Medulla oblongata (tissue), 1 donor: Measurements from ENCODE around the gene TCIRG1.
A peak's percentile ranks its signal among the peaks of the same experiment; 100 is the strongest.
"Not testable (repeated sequence)": the region's sequence is repeated elsewhere in the genome, so short reads cannot be mapped to it uniquely, and the experiment has no call there.

Experiments used
- DNase-seq: peaks from one replicate; pipeline ENCODE4 v3.0.0-alpha.2; 2015; ENCODE audit errors: extremely low spot score

TCIRG1 gene

DNA sequence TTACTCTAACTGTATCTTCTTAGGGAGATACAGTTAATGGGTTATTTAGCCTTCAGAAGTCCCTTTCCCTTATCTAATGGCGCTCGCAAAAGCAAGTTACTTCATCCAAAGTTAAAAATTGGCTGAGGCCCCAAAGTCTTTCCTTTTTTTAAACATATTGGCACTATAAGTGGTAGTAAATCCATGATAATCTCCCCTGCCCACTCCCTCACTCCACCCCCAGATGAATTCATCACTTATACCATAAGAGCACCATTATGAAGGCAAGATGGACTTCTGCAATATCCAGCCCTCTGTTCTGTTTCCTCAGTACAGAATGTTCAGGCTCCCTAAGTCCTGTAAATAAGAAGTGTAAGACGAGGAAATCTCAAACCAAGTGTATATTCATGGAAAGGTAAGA is 44.7 kb downstream of the TCIRG1 start:
- no peak for DNase-seq

DNA sequence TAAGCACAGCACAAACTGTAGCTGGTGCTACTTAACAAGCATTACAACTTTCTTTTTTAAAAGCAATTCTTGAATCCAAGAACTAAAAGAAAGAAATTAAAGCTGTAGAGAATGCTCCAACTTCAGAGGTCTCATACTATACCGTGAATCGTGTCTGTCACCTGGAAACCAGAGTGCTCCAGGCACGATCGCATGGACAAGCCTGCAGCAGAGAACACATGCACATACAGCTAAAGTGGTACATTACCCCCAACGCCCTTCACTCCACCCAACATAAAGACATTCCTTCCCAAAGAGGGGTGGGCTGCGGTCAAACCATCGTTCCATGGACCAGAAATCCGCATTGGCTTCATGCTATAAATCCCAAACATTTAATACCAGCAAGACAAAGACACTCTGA is 50.9 kb downstream of the TCIRG1 start:
- DNase-seq: no peak

DNA sequence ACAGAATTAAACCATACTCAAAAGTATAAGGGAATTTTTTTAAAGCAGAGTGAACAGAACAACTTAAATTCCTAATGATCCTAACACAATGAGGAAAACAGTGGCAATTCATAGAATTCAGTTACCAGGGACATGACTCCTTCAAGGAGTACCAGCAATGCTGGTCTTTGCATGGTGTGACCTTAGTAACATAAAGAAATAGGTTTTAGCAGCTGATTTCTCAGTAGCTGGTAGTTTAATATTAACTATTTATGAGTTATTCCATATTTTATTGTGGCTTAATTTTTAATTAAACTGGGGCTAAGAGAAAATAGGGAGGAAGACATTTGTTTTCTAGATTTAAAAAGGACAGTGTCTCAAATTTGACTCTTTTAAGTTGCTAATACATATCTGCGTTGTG is 51.5 kb downstream of the TCIRG1 start:
- no peak for DNase-seq

DNA sequence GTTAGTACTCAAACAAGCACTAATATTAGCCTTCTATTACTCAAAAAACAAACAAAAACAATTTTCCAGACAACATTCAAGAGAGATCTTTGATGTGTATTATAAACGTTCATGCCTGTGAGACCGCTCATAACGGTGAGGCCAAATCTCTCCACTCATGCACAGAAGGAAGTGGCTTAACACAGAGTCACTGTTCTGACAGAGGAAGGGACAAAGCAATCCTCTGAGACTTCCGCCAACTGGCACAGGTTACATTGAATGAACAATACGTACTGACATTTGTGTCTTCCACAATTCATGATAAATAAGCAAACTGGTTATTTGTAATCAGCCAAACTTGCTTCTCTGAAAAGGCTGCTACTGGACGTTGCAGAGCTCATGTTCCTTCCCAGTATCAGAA is 51.9 kb downstream of the TCIRG1 start:
- DNase-seq: peak; percentile 92

DNA sequence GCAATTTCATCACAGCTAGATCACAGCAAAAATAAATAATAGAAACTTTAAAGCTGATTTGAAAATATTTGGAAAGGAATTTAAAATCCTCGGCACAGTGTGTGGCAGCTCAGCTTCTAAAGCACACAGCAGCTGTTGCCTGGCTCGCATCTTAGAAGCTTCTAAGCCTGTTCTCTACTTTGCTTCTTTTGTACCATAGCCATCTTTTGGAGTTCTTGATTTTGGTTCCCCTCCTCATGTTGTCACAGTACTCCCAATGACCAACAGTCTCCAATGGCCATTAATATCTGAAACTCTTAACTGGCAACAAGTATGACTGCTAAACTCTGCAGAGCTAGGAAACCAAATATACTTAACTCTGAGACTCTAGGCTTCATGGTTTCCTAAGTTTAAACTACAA is 53.6 kb downstream of the TCIRG1 start:
- DNase-seq: peak; percentile 29

DNA sequence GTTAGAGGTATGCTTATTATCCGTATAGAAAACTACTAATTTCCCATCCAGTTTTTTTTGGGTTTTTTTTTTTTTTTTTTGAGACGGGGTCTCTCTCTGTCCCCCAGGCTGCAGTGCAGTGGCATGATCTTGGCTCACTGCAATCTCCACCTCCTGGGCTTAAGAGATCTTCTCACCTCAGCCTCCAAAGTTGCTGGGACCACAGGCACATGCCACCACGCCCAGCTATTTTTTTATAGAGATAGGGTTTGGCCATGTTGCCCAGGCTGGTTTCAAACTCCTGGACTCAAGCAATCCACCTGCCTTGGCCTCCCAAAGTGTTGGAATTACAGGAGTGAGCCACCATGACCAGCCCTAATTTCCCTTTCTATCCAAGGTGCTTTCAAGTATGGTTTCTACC is 54.1 kb downstream of the TCIRG1 start:
- DNase-seq: not testable (repeated sequence)

DNA sequence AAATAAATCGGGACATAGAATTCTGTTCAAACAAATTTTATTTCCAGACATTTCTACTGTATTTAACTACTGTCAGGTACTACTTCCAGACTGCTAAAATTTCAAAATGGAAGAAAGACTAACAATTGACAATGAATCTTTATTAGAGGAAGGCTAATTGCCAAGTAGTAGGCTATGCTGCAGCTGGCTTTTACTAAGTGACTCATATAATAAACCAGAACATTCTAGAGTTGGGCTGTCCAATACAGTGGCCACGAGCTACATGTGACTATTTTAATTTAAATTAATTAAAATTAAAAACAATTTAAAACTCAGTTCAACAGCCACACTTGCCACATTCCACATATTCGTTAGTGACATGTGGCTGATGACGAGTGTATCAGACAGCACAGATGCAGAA is 54.7 kb downstream of the TCIRG1 start:
- DNase-seq: peak; percentile 41

DNA sequence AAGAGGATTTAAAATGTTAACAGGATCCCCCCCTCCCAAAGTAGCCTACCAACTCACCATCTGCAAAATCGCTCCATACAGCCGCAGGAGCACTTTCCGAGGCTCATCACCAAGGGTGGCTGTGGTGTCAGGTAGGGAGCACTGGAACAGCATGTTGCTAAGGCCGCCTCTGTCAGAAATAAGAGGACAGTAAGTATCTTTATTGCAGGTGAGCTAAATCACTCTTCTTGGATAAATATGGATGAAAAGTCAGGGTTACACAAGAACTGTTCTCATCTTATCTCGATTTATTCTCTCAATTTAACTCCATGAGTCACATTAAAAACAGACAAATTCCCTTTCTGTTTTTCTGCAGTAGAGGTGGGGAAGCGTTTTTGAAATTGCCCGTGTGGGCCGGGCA is 58.1 kb downstream of the TCIRG1 start:
- no peak for DNase-seq

DNA sequence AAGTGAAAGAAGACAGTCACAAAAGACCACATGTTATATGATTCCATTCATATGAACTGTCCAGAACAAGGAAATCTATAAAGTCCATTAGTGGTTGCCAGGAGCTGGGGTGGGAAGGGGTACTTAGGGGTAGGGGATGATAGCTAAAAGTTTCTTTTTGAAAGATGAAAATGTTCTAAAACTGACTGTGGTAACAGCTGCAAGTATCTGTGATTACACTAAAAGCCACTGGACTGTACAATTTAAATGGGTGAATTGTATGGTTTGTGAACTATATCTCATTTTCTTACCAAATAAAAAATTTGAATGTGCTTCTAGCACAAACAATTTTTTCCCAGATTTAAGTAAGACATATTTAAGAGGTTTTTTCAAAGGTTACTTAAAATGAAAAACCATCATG is 60.2 kb downstream of the TCIRG1 start:
- DNase-seq: no peak

DNA sequence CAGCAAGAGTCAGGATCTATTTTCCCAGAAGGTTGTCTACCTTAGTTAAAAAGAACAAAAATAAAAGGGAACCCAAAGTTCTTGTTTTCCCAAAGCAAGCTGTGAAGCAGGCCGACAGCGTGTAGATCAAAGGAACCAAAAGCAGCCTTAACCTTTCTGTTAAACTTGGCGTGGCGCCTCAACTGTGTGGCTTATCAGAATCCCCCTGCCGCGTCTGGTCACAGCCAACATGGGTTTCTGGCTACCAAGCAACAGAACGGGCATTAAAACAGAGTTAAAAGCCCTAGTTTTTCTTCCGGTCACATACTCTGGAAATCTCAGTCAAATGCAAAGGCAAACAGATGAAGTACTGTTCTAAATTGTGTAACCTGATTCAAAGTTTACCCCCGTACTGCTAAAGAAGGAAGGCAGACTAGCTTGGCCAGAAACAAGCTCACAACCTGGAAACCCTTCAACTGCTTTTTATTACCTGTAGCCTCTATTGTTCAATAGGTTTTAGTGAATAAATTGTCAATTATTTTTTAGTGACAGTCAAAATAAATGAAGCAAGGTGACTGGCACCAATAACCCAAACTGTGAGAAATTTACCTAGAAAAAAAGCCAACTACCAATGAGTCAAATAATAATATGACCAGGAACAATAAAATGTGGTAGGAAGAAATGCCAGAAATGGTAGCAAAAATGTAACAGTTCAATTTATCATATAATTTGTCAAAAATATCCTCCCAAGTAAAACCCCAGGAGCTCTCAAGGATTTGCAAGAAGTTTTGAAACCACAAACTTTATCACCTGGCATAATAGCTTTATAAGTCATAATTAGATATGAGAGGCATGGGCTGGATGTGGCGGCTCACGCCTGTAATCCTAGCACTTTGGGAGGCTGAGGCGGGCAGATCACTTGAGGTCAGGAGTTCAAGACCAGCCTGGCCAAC is 60.9 kb downstream of the TCIRG1 start:
- peak; percentile 53 for DNase-seq
